DND-41 (cell line): ENCODE measurements around the gene CUL3.
"Not testable (repeated sequence)": the region's sequence is repeated elsewhere in the genome, so short reads cannot be mapped to it uniquely, and the experiment has no call there.

Source experiments
- ATAC-seq: fragments of 200-7000 bp; cut with Tn5 transposase; 3 replicates; pipeline ENCODE4 v1.9.1; 2021; ENCODE audit warnings: low read depth; ENCODE audit not compliant: insufficient read depth
- DNase-seq: peaks from one replicate; pipeline ENCODE4 v3.0.0-alpha.2; 2020
- H2AFZ ChIP-seq: 2 replicates; pipeline ENCODE4 v1.6.0; 2012; ENCODE audit warnings: low read depth, low read length
- H3K27ac ChIP-seq: 2 replicates; pipeline ENCODE4 v1.5.1; 2012; ENCODE audit warnings: low read length, inconsistent platforms
- H3K27me3 ChIP-seq: fragments of 200-600 bp; sonication (generic); 2 replicates; pipeline ENCODE4 v1.6.0; 2012; ENCODE audit warnings: low read length, mild to moderate bottlenecking, inconsistent platforms; ENCODE audit not compliant: insufficient read depth, poor library complexity
- H3K36me3 ChIP-seq: 2 replicates; pipeline ENCODE4 v1.5.1; 2012; ENCODE audit warnings: low read length, inconsistent platforms; ENCODE audit not compliant: insufficient read depth
- H3K4me1 ChIP-seq: 2 replicates; pipeline ENCODE4 v1.5.1; 2012; ENCODE audit warnings: mild to moderate bottlenecking, low read length; ENCODE audit not compliant: insufficient read depth
- H3K4me2 ChIP-seq: 2 replicates; pipeline ENCODE4 v1.6.0; 2012; ENCODE audit warnings: mild to moderate bottlenecking, moderate library complexity, low read length, inconsistent platforms; ENCODE audit not compliant: insufficient read depth
- H3K4me3 ChIP-seq, 2 experiments: fragments of 200-600 bp in 1 of 2; shearing (Covaris generic) in 1 of 2; 2 replicates each; pipeline ENCODE4 v1.5.1; 2012 to 2016; ENCODE audit warnings: inconsistent platforms in 2 of 2, low read length in 2 of 2, mild to moderate bottlenecking in 2 of 2, low read depth in 1 of 2, moderate library complexity in 1 of 2
- H3K79me2 ChIP-seq: 2 replicates; pipeline ENCODE4 v1.6.0; 2012; ENCODE audit warnings: low read length, inconsistent platforms; ENCODE audit not compliant: insufficient read depth
- H3K9ac ChIP-seq: 2 replicates; pipeline ENCODE4 v1.6.0; 2012; ENCODE audit warnings: low read depth, mild to moderate bottlenecking, inconsistent platforms, low read length, moderate library complexity
- H3K9me3 ChIP-seq: 2 replicates; pipeline ENCODE4 v1.5.1; 2012; ENCODE audit warnings: low read length, moderate library complexity, mild to moderate bottlenecking, inconsistent platforms; ENCODE audit not compliant: insufficient read depth, severe bottlenecking
- H4K20me1 ChIP-seq: 2 replicates; pipeline ENCODE4 v1.6.0; 2012; ENCODE audit warnings: low read length; ENCODE audit not compliant: insufficient read depth
- EZH2 ChIP-seq: IDR thresholded peaks from 3 replicates; pipeline ENCODE4 v1.6.1; 2012; ENCODE audit warnings: borderline replicate concordance, low read depth, mild to moderate bottlenecking, moderate library complexity, low read length, inconsistent platforms; ENCODE audit not compliant: severe bottlenecking
- TF ChIP-seq, protein P1 (sequence below): IDR thresholded peaks from 2 replicates; pipeline ENCODE4 v1.5.1; 2012; ENCODE audit warnings: borderline replicate concordance, low read length, moderate library complexity, mild to moderate bottlenecking; ENCODE audit not compliant: poor library complexity, severe bottlenecking; ENCODE audit errors: extremely low read depth

The CUL3 gene

DNA sequence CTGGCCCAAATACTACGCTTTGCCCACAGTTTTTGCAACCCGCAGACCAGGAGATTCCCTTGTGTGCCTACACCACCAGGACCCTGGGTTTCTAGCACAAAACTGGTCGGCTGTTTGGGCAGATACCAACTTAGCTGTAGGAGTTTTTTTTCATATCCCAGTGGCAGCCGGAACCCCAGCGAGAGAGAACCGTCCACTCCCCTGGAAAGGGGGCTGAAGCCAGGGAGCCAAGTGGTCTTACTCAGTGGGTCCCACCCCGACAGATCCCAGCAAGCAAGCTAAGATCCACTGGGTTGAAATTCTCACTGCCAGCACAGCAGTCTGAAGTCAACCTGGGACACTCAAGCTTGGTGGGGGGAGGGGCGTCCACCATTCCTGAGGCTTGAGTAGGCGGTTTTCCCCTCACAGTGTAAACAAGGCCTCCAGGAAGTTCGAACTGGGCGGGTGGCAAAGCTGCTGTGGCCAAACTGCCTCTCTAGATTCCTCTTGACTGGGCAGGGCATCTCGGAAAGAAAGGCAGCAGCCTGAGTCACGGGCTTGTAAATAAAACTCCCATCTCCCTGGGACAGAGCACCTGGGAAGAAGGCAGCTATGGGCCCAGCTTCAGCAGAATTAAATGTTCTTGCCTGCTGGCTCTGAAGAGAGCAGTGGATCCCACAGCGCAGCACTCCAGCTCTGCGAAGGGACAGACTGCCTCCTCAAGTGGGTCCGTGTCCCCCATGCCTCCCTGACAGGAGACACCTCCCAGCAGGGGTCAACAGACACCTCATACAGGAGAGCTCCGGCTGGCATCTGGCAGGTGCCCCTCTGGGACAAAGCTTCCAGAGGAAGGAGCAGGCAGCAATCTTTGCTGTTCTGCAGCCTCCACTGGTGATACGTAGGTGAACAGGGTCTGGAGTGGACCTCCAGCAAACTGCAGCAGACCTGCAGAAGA is 99.8 kb downstream of the CUL3 start:
- not testable (repeated sequence) for H3K9ac ChIP-seq, H3K27ac ChIP-seq, DNase-seq, H3K4me2 ChIP-seq, ATAC-seq, H2AFZ ChIP-seq, H4K20me1 ChIP-seq, H3K4me3 ChIP-seq, H3K27me3 ChIP-seq, H3K4me1 ChIP-seq, H3K9me3 ChIP-seq, H3K79me2 ChIP-seq
- H3K36me3 ChIP-seq, result peaks cover 27% of the 10 kb centered on the region

DNA sequence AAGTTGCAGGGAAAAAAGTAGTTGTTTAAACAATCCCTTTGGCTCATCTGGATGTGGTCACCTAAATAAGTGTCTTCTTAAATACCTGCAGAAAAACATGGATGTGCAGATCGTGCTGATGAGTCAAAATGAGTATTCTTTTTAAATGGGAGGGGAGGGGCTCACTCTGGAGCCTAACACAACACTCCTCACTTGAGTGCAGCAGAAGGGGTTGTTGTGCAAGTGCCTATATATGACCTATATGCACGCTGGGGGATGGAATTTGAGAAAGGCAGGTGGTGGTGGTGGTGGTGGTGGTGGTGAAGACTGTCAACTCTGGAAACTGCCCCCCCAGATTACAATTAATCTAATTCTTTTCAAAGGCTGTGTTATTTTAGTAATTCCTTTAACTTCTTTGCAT is 105.3 kb downstream of the CUL3 start:
- H3K79me2 ChIP-seq, result no peaks in the 10 kb centered on the region
- H3K9ac ChIP-seq, result no peak overlapping the region
- no peak for ATAC-seq
- H3K4me1 ChIP-seq, result no peaks in the 10 kb centered on the region
- no peak for DNase-seq
- H3K36me3 ChIP-seq, result peaks cover 58% of the 10 kb centered on the region
- TF ChIP-seq, protein P1, sequence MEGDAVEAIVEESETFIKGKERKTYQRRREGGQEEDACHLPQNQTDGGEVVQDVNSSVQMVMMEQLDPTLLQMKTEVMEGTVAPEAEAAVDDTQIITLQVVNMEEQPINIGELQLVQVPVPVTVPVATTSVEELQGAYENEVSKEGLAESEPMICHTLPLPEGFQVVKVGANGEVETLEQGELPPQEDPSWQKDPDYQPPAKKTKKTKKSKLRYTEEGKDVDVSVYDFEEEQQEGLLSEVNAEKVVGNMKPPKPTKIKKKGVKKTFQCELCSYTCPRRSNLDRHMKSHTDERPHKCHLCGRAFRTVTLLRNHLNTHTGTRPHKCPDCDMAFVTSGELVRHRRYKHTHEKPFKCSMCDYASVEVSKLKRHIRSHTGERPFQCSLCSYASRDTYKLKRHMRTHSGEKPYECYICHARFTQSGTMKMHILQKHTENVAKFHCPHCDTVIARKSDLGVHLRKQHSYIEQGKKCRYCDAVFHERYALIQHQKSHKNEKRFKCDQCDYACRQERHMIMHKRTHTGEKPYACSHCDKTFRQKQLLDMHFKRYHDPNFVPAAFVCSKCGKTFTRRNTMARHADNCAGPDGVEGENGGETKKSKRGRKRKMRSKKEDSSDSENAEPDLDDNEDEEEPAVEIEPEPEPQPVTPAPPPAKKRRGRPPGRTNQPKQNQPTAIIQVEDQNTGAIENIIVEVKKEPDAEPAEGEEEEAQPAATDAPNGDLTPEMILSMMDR, result no peak
- TF ChIP-seq EZH2, result no peak
- H3K27ac ChIP-seq, result no peak overlapping the region
- no peak overlapping the region for H2AFZ ChIP-seq
- H4K20me1 ChIP-seq, result no peaks in the 10 kb centered on the region
- H3K9me3 ChIP-seq, result no peaks in the 10 kb centered on the region
- no peak overlapping the region for H3K4me2 ChIP-seq
- H3K27me3 ChIP-seq, result no peaks in the 10 kb centered on the region
- no peak overlapping the region for H3K4me3 ChIP-seq

DNA sequence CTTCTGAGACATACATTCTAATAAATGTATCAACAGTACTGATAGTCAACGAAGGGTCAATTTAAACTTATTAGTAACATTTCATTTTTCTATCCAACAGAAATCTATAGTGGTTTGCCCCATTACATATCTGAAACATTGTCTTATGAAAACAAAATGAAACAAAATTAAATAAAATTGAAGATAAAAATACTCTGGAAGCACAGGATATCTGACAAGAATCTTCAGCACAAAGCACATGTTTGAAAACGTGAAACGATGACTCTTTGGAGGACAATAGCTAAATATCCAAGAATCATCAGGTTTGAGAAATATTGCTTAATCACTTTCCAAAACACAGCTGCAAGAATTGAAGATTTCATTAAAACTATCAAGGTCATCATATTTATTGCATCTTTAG is 112.3 kb downstream of the CUL3 start:
- no peak overlapping the region for H2AFZ ChIP-seq
- no peaks in the 10 kb centered on the region for H3K79me2 ChIP-seq
- no peak overlapping the region for H3K9ac ChIP-seq
- no peaks in the 10 kb centered on the region for H3K27me3 ChIP-seq
- H3K4me1 ChIP-seq, result no peaks in the 10 kb centered on the region
- H3K4me3 ChIP-seq, result no peak overlapping the region
- TF ChIP-seq EZH2, result no peak
- TF ChIP-seq, protein P1, result no peak
- peaks cover 39% of the 10 kb centered on the region for H3K36me3 ChIP-seq
- no peaks in the 10 kb centered on the region for H4K20me1 ChIP-seq
- no peaks in the 10 kb centered on the region for H3K9me3 ChIP-seq
- no peak overlapping the region for H3K27ac ChIP-seq
- DNase-seq, result no peak
- ATAC-seq, result no peak
- H3K4me2 ChIP-seq, result no peak overlapping the region

DNA sequence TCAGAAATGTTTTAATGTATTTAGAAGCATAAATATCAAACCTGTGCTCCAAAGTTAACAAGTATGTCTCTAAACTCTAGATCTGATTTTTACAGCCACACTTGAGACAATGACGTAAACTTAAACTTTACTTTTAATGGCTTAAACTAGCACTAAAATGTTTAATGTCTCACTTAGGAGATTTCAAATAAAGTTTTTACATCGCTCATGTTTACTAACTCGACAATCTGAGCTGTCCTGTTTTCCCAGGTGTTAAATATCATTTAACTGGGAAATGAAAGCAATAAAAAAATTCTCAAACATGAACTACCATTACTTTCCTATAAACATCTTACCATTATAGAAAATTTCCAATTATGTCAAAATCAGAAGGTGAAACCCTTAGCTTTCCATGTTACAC is 113.0 kb downstream of the CUL3 start:
- ATAC-seq, result no peak

More for the DNA sequence above, 113.0 kb downstream of the CUL3 start:
- Histone ChIP-seq H3K27ac (no peak overlapping the region), H3K79me2 (no peaks in the 10 kb centered on the region), H3K4me3 (no peak overlapping the region), H2AFZ (no peak overlapping the region), H3K4me2 (no peak overlapping the region), H4K20me1 (no peaks in the 10 kb centered on the region), H3K9me3 (no peaks in the 10 kb centered on the region), H3K27me3 (no peaks in the 10 kb centered on the region), H3K36me3 (peaks cover 32% of the 10 kb centered on the region), H3K4me1 (no peaks in the 10 kb centered on the region), H3K9ac (no peak overlapping the region)
- no peak for DNase-seq
- TF ChIP-seq, protein P1, result no peak
- TF ChIP-seq EZH2, result no peak
